Measurements from ENCODE around the gene SATL1.

GRCh38 chrX:85108165-85108564 is 135.4 kb downstream of the SATL1 start:
- TF ChIP-seq, protein P1, sequence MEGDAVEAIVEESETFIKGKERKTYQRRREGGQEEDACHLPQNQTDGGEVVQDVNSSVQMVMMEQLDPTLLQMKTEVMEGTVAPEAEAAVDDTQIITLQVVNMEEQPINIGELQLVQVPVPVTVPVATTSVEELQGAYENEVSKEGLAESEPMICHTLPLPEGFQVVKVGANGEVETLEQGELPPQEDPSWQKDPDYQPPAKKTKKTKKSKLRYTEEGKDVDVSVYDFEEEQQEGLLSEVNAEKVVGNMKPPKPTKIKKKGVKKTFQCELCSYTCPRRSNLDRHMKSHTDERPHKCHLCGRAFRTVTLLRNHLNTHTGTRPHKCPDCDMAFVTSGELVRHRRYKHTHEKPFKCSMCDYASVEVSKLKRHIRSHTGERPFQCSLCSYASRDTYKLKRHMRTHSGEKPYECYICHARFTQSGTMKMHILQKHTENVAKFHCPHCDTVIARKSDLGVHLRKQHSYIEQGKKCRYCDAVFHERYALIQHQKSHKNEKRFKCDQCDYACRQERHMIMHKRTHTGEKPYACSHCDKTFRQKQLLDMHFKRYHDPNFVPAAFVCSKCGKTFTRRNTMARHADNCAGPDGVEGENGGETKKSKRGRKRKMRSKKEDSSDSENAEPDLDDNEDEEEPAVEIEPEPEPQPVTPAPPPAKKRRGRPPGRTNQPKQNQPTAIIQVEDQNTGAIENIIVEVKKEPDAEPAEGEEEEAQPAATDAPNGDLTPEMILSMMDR (IDR thresholded peaks at IDR 0.05), result no peak
- no peak for TF ChIP-seq POLR2A (IDR thresholded peaks at IDR 0.05)

Measured in adrenal gland (tissue), 5 donors.